GM06990 (cell line): ENCODE data around the gene SAMMSON.

Source experiments
- DNase-seq: peaks from one replicate; pipeline ENCODE4 v3.0.0-alpha.2; 2011; ENCODE audit not compliant: insufficient read length; ENCODE audit errors: extremely low read depth
- H3K27me3 ChIP-seq: replicated peaks from 2 replicates; pipeline ENCODE4 v1.6.0; 2011; ENCODE audit warnings: low read length; ENCODE audit not compliant: control insufficient read depth, insufficient read depth
- H3K36me3 ChIP-seq: 2 replicates; pipeline ENCODE4 v1.5.1; 2011; ENCODE audit warnings: low read length; ENCODE audit not compliant: control insufficient read depth, insufficient read depth
- H3K4me3 ChIP-seq: replicated peaks from 2 replicates; pipeline ENCODE4 v1.5.1; 2011; ENCODE audit warnings: low read depth, mild to moderate bottlenecking, control low read depth, low read length
- TF ChIP-seq, protein P1 (sequence below): IDR thresholded peaks from 2 replicates; pipeline ENCODE4 v1.5.1; 2011; ENCODE audit warnings: low read length, control low read depth, mild to moderate bottlenecking, inconsistent platforms; ENCODE audit not compliant: insufficient read depth, poor library complexity, severe bottlenecking

Gene SAMMSON

GRCh38 chr3:70067860-70068521, 68.5 kb downstream of the SAMMSON start:
- no peaks in the 10 kb centered on the region for H3K36me3 ChIP-seq
- H3K4me3 ChIP-seq, result no peak overlapping the region
- TF ChIP-seq, protein P1, sequence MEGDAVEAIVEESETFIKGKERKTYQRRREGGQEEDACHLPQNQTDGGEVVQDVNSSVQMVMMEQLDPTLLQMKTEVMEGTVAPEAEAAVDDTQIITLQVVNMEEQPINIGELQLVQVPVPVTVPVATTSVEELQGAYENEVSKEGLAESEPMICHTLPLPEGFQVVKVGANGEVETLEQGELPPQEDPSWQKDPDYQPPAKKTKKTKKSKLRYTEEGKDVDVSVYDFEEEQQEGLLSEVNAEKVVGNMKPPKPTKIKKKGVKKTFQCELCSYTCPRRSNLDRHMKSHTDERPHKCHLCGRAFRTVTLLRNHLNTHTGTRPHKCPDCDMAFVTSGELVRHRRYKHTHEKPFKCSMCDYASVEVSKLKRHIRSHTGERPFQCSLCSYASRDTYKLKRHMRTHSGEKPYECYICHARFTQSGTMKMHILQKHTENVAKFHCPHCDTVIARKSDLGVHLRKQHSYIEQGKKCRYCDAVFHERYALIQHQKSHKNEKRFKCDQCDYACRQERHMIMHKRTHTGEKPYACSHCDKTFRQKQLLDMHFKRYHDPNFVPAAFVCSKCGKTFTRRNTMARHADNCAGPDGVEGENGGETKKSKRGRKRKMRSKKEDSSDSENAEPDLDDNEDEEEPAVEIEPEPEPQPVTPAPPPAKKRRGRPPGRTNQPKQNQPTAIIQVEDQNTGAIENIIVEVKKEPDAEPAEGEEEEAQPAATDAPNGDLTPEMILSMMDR, result no peak
- no peaks in the 10 kb centered on the region for H3K27me3 ChIP-seq
- no peak for DNase-seq

DNA sequence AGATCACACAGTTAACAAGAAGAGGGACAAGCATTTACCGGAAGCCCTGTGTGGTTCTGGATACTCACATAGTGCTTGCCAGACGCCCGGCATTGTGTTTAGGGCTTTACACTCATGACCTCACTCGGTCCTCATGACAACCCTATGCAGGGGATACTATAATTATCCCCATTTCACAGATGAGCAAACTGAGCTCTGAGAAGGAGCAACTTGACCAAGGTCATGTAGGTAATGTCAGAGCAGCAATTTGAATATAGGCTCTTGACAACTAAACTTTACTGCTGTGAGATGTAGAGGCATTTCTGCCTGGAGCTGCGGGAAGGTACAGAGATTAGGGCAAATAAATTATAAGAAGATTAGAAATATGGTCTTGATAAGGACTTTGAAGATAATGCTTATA, 70.0 kb downstream of the SAMMSON start:
- no peak for DNase-seq
- no peaks in the 10 kb centered on the region for H3K27me3 ChIP-seq
- TF ChIP-seq, protein P1, result no peak
- no peaks in the 10 kb centered on the region for H3K36me3 ChIP-seq
- no peak overlapping the region for H3K4me3 ChIP-seq

GRCh38 chr3:70071138-70071537, 71.6 kb downstream of the SAMMSON start:
- no peaks in the 10 kb centered on the region; the same call in 1 of the 2 replicates for H3K27me3 ChIP-seq
- no peak overlapping the region for H3K4me3 ChIP-seq
- TF ChIP-seq, protein P1, result no peak
- no peak for DNase-seq
- H3K36me3 ChIP-seq, result no peaks in the 10 kb centered on the region

DNA sequence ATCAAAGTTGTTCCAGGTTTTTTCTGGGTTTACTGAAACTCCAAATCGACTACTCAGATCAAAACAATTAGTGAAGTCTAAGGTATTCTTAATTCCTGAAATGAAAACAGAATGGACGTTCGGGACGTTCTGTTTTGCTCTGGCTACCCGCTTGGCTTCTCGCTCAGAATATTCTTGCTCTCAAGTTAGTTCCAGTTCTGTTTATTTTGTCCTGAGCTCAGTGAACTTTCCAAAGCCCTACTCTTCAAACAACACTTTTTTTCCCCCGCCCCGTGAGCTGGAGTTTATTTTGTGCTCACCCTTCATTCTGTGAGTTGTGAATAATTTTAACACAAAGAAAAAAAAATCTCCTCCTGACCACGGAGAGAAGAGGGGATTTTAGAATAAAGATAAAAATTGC, 72.6 kb downstream of the SAMMSON start:
- H3K27me3 ChIP-seq, result no peaks in the 10 kb centered on the region; the same call in 1 of the 2 replicates
- no peak for DNase-seq
- TF ChIP-seq, protein P1, result no peak
- no peak overlapping the region for H3K4me3 ChIP-seq
- no peaks in the 10 kb centered on the region for H3K36me3 ChIP-seq

- no peaks in the 10 kb centered on the region for H3K36me3 ChIP-seq
- DNase-seq, result no peak
- no peak overlapping the region for H3K4me3 ChIP-seq
- TF ChIP-seq, protein P1, result no peak
- no peaks in the 10 kb centered on the region; the same call in 1 of the 2 replicates for H3K27me3 ChIP-seq
Measured at GRCh38 chr3:70072754-70073153, 73.2 kb downstream of the SAMMSON start.
